DMS114 treated with DMSO at 0.1 percent for 48 hours (cell line): ENCODE data around the gene LHX4.

Experiments
- DNase-seq: peaks from one replicate; lab custom pipeline; 2025; ENCODE audit not compliant: unreplicated experiment; lab: John Stamatoyannopoulos, UW

Gene LHX4

DNA sequence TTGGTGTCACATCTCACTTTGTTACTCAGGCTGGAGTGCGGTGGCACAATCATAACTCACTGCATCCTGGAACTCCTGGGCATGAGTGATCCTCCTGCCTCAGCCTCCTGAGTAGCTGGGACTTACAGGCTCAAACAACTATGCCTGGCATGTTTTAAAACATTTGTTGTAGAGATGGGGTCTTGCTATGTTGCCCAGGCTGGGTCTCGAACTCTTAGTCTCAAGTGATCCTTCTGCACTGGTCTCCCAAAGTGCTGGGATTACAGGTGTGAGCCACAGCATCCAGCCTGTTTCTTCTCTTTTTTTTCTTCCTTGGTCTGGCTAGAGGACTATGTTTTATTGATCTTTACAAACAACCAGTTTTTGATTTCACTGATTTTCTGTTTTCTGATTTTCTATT, 64.6 kb downstream of the LHX4 start:
- DNase-seq, result no peak

DNA sequence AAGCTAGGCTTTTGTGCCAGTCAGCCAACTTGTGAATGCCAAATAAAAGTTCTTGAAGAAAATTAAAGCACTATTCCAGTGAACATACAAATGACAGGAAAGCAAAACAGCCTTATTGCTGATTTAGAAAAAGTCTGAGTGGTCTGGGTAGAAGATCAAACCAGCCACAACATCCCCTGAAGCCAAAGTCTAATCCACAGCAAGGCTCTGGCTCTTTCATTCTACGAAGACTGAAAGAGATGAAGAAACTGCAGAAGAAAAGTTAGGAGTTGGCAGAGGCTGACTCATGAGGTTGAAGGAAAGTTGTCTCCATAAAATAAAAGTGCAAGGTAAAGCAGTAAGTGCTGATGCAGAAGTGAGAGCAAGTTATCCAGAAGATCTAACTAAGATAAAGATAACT, 65.9 kb downstream of the LHX4 start:
- no peak for DNase-seq

DNA sequence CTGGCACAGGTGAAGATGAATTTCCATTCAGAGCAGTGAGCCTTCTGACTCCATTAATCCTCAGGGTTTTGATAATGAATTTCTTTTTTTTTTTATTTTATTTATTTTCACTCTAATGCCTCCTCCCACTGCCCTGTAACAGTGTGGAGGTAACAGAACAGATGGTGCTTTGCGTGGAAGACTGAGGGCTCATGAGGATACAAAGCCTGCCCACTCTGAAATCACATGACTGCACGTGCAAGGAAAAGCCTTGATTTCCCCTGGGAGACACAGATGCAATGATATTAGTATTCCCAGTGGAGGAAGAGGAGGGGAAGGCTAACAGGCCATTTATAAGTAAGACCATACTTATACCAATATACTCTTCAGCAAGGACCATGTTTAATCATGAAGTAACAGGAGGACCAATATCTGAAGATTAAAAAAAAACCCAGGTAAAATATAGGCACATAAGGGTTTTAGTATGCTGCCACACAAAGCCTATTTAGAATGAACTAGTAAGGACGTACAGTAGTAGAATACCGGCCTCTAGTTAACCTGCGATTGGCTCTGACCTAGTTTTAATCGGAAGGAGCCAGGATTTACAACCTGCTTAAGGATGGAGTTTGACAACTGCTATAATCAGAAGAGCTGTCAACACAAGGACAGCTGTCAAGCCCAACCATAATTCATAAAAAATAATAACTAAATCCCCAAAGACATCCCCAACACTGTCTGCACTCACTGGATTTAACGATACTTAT, 69.6 kb downstream of the LHX4 start:
- no peak for DNase-seq

DNA sequence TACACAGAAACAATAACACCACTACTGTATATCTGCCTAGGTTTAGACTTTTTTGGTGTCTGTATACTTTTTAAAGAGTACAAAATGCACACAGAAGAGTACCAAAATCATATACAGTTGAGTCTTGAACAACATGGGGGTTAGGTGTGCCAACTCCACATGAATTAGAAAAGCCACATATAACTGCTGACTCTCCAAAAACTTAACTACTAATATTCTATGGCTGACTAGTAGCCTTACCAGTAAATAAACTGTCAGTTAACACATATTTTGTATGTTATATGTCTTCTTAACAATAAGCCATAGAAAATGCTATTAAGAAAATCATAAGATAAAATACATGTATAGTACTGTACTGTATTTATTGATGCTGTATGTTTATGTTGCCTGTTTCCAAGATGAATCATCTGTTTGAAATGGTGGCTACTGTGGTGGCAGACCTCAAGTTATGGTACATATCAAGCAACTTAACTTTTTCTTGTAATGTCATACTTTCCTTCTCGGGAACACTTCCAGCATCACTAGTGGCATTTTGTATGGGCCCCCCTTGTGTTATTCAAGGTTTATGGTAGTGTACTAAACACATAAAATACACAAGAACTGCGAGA, 71.2 kb downstream of the LHX4 start:
- DNase-seq, result no peak

DNA sequence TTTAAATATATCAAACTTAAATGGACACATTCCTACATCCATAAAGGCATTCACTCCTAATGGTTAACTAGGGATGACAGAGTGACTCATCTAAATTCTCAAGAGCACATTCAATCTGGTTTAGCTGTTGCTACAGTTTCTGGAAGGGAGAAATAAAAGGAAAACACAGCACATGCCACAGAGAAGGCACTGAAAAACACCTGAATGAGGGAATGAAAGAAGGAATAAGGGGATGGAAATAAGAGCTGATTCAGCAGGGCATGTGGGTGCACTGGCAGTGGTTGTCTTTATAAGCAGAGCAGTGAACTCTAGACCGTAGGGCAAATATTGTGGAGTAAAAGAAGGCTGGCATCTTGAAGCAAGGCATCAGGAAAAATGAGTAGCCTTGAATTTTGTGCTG, 79.3 kb downstream of the LHX4 start:
- no peak for DNase-seq

DNA sequence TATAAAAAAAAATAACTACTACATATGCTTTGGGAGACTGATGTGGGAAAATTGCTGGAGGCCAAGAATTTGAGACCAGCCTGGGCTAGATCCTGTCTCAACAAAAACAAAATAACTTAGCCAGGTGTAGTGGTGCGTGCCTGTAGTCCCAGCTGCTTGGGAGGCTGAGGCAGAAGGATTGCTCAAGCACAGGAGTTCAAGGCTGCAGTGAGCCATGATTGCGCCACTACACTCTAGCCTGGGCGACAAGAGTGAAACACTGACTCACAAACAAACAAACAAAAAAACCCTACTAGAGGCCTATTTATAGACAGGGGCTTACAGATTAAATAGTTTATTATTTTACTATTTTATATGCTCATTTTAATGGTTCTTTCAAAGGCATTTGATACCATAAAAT, 80.0 kb downstream of the LHX4 start:
- DNase-seq, result no peak

DNA sequence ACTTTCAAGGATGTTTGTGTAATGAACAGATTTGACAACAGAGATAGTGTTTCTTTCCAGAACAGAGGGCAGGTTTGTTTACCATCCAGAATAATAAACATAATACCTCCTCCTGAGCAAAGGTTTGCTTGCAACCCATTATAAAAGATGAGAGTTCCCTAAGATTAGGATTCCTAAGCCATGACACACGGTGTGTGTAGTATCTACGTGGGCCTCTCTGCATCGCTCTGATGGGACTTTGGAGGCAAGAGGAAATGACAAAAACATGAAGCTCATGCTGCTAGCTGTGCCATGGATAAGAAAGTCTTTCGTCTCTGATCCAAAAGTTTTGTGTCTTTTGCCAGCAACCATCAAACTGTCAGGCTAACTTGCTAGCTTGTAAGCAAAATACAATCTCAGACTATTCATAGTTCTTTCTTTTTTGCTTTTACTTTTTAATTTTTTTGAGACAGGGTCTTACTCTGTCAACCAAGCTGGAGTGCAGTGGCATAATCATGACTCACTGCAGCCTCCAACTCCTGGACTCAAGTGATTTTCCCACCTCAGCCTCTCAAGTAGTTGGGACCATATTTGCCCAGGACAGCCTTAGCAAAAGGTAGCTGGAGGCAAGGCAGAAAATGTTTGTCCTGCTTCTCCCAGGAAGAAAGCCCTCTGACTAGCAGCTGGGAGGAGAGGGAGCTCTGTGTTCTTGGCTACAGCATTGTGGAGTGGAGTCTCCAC, 81.1 kb downstream of the LHX4 start:
- no peak for DNase-seq

DNA sequence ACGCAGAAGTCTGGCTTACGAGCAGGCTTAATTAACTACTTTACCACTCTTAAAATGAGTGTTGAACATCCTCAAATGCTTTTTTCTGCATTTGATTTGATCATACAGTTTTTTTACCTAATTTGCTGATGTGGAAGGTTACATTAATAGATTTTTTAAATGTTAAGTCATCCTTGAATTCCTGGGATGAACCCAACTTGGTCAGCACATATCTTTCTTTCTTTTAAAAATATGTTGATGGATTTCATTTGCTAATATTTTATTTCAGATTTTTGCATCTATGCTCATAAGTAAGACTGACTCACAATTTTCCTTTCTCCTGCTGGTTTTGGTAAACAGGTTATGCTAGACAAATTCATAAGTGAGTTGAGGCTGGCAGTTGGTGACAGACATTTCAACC, 82.9 kb downstream of the LHX4 start:
- DNase-seq, result no peak

DNA sequence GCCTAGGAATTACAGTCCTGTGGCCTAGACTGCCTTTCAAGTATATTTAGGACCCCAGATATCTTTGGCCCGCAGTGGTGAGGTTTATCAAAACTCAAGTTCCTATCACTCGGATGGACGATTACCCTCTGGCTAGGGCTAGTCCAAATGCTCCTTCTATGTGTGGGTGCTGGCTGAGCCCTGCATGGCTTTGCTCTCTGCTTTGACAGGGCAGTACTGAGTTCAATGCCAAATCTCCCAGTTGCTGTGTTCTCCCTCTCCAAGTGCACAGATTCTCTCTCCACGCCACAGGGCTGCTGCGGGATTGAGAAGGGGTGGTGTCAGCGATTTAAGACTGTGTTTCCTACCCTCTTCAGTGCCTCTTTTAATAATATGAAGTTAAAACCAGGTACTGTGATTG, 97.0 kb downstream of the LHX4 start:
- no peak for DNase-seq
